ENCODE data around the gene EMX1.

The EMX1 gene

GRCh38 chr2:72945450-72946019, 28.2 kb downstream of the EMX1 start:
- DNase-seq = no peak

- no peak for DNase-seq
Measured at GRCh38 chr2:72946466-72946865, 29.1 kb downstream of the EMX1 start.

GRCh38 chr2:72947952-72948830, 30.9 kb downstream of the EMX1 start:
- no peak for DNase-seq

- no peak for DNase-seq
Measured at GRCh38 chr2:72949045-72949444, 31.7 kb downstream of the EMX1 start.

GRCh38 chr2:72949642-72950041, 32.3 kb downstream of the EMX1 start:
- no peak for DNase-seq

GRCh38 chr2:72950558-72951255, 33.4 kb downstream of the EMX1 start:
- DNase-seq = no peak

GRCh38 chr2:72951303-72952095, 34.2 kb downstream of the EMX1 start:
- DNase-seq = no peak

GRCh38 chr2:72952110-72952823, 34.9 kb downstream of the EMX1 start:
- DNase-seq = no peak

- no peak for DNase-seq
Measured at GRCh38 chr2:72952961-72953360, 35.6 kb downstream of the EMX1 start.

- no peak for DNase-seq
Measured at GRCh38 chr2:72953528-72953927, 36.2 kb downstream of the EMX1 start.

GRCh38 chr2:72953976-72954375, 36.7 kb downstream of the EMX1 start:
- no peak for DNase-seq

GRCh38 chr2:72954376-72955227, 37.3 kb downstream of the EMX1 start:
- DNase-seq = no peak

- no peak for DNase-seq
Measured at GRCh38 chr2:72955228-72956049, 38.1 kb downstream of the EMX1 start.

- no peak for DNase-seq
Measured at GRCh38 chr2:72956050-72956395, 38.7 kb downstream of the EMX1 start.

- no peak for DNase-seq
Measured at GRCh38 chr2:72956936-72957335, 39.6 kb downstream of the EMX1 start.

GRCh38 chr2:72958542-72959385, 41.4 kb downstream of the EMX1 start:
- no peak for DNase-seq

GRCh38 chr2:72959554-72959953, 42.2 kb downstream of the EMX1 start:
- DNase-seq = no peak

GRCh38 chr2:72959995-72960981, 43.0 kb downstream of the EMX1 start:
- no peak for DNase-seq

Measured in NCI-H2107 (cell line).